HEK293T (cell line): ENCODE measurements around the gene SGCA.

Source experiments
- CTCF ChIA-PET: fragments of 350-600 bp; formaldehyde crosslinking; extraction: SDS; loops from one replicate; lab custom pipeline; 2021; ENCODE audit warnings: antibody characterized with exemption, inconsistent platforms; lab: Yijun Ruan, JAX
- POLR2A ChIA-PET: fragments of 350-600 bp; formaldehyde crosslinking; extraction: SDS; loops from one replicate; lab custom pipeline; 2020; ENCODE audit warnings: antibody characterized with exemption, inconsistent platforms; lab: Yijun Ruan, JAX
- DNase-seq: peaks from one replicate; pipeline ENCODE4 v3.0.0; 2012; ENCODE audit warnings: mixed read lengths; ENCODE audit errors: extremely low spot score
- ARNT ChIP-seq: fragments of 450-650 bp; IDR thresholded peaks from 2 replicates; pipeline ENCODE4 v1.6.1; 2017; ENCODE audit warnings: mild to moderate bottlenecking
- BHLHE40 ChIP-seq: fragments of 450-650 bp; IDR thresholded peaks from 2 replicates; pipeline ENCODE4 v1.6.1; 2016; ENCODE audit warnings: mild to moderate bottlenecking, moderate library complexity, borderline replicate concordance
- CTBP1 ChIP-seq: fragments of 450-650 bp; IDR thresholded peaks from 2 replicates; pipeline ENCODE4 v1.6.1; 2016; ENCODE audit warnings: borderline replicate concordance
- ELF4 ChIP-seq: fragments of 450-650 bp; IDR thresholded peaks from 2 replicates; pipeline ENCODE4 v1.6.1; 2017; ENCODE audit warnings: antibody characterized with exemption
- FOXA1 ChIP-seq: fragments of 450-650 bp; IDR thresholded peaks from 2 replicates; pipeline ENCODE4 v1.6.1; 2016; ENCODE audit warnings: mild to moderate bottlenecking
- FOXK2 ChIP-seq: fragments of 450-650 bp; IDR thresholded peaks from 2 replicates; pipeline ENCODE4 v1.6.1; 2016; ENCODE audit warnings: mild to moderate bottlenecking
- FOXM1 ChIP-seq: fragments of 450-650 bp; IDR thresholded peaks from 2 replicates; pipeline ENCODE4 v1.6.1; 2017; ENCODE audit warnings: mild to moderate bottlenecking, borderline replicate concordance
- HDGF ChIP-seq: fragments of 450-650 bp; IDR thresholded peaks from 2 replicates; pipeline ENCODE4 v1.6.1; 2017; ENCODE audit warnings: antibody characterized with exemption, borderline replicate concordance
- L3MBTL2 ChIP-seq: fragments of 450-650 bp; conservative IDR thresholded peaks from 2 replicates; pipeline ENCODE4 v1.6.1; 2016; ENCODE audit warnings: mild to moderate bottlenecking
- LEF1 ChIP-seq: fragments of 450-650 bp; IDR thresholded peaks from 2 replicates; pipeline ENCODE4 v1.6.1; 2017; ENCODE audit warnings: mild to moderate bottlenecking, borderline replicate concordance
- NFRKB ChIP-seq: fragments of 450-650 bp; IDR thresholded peaks from 2 replicates; pipeline ENCODE4 v1.6.1; 2016; ENCODE audit warnings: mild to moderate bottlenecking, moderate library complexity
- SP1 ChIP-seq: fragments of 450-650 bp; IDR thresholded peaks from 2 replicates; pipeline ENCODE4 v1.6.1; 2017
- SUZ12 ChIP-seq: fragments of 450-650 bp; IDR thresholded peaks from 2 replicates; pipeline ENCODE4 v1.6.1; 2016; ENCODE audit warnings: mild to moderate bottlenecking
- TARDBP ChIP-seq: fragments of 450-650 bp; IDR thresholded peaks from 2 replicates; pipeline ENCODE4 v1.6.1; 2016
- ZNF384 ChIP-seq: fragments of 450-650 bp; IDR thresholded peaks from 2 replicates; pipeline ENCODE4 v1.6.1; 2016
- TF ChIP-seq, protein P1 (sequence below): fragments of 450-650 bp; IDR thresholded peaks from 2 replicates; pipeline ENCODE4 v1.6.1; 2016

SGCA gene

DNA sequence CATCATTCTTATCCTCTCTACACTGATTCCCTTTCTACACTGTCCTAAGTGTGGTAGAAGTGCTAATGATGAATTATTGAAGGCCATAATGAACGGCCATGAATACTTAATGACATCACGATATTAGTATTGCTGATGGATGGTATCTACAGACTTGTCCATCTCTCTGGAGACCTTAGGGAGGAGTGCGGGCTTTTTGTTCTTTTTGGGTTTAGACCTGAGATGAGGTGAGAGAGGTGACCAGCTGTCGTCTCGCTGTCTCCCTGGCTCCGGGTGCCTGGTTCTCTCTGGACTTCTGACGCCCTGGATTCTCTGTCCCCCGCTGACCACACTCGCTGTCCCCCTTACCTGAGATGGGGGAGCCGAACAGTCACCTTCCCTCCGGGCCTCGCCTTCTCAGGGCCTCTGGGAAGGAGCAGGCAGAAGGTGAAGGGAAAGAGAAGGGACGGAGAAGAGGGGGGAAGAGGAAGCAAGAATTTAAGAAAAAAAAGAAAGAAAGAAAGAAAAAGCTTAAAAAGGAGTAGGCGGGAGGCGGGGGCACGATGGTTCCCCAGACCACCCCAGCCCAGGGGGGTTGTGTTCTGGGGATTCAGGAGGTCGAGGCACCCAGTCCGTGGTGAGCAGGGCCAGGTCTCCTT, 17.1 kb downstream of the SGCA start:
- TF ChIP-seq FOXM1 (no peak), CTBP1 (no peak)
- POLR2A ChIA-PET = no interaction called here

GRCh38 chr17:50183421-50183994, 17.7 kb downstream of the SGCA start:
- no peak for DNase-seq
- ChIA-PET CTCF (interaction anchor here (0.7 kb wide), 1 partner anchor 13 kb away, joined by 3 read pairs; no protein-coding TSS in a partner anchor), POLR2A (no interaction called here)
- TF ChIP-seq FOXK2 (no peak), NFRKB (no peak), FOXA1 (no peak), HDGF (no peak), ARNT (no peak), TARDBP (no peak), ZNF384 (no peak)
- TF ChIP-seq, protein P1, sequence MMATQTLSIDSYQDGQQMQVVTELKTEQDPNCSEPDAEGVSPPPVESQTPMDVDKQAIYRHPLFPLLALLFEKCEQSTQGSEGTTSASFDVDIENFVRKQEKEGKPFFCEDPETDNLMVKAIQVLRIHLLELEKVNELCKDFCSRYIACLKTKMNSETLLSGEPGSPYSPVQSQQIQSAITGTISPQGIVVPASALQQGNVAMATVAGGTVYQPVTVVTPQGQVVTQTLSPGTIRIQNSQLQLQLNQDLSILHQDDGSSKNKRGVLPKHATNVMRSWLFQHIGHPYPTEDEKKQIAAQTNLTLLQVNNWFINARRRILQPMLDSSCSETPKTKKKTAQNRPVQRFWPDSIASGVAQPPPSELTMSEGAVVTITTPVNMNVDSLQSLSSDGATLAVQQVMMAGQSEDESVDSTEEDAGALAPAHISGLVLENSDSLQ = no peak

More for the DNA sequence above, 17.1 kb downstream of the SGCA start:
- CTCF ChIA-PET = interaction anchor here (0.7 kb wide), 1 partner anchor 14 kb away, joined by 3 read pairs; no protein-coding TSS in a partner anchor
- DNase-seq = no peak

GRCh38 chr17:50184064-50184463, 18.3 kb downstream of the SGCA start:
- ChIA-PET CTCF (no interaction called here), POLR2A (no interaction called here)
- TF ChIP-seq BHLHE40 = no peak
- no peak for TF ChIP-seq HDGF
- TF ChIP-seq SUZ12 = no peak
- TF ChIP-seq LEF1 = no peak
- no peak for TF ChIP-seq ARNT
- TF ChIP-seq, protein P1 = no peak
- TF ChIP-seq ZNF384 = no peak
- TF ChIP-seq CTBP1 = no peak
- TF ChIP-seq SP1 = no peak
- no peak for TF ChIP-seq TARDBP
- TF ChIP-seq FOXM1 = no peak
- no peak for TF ChIP-seq L3MBTL2
- TF ChIP-seq FOXK2 = no peak
- no peak for DNase-seq

DNA sequence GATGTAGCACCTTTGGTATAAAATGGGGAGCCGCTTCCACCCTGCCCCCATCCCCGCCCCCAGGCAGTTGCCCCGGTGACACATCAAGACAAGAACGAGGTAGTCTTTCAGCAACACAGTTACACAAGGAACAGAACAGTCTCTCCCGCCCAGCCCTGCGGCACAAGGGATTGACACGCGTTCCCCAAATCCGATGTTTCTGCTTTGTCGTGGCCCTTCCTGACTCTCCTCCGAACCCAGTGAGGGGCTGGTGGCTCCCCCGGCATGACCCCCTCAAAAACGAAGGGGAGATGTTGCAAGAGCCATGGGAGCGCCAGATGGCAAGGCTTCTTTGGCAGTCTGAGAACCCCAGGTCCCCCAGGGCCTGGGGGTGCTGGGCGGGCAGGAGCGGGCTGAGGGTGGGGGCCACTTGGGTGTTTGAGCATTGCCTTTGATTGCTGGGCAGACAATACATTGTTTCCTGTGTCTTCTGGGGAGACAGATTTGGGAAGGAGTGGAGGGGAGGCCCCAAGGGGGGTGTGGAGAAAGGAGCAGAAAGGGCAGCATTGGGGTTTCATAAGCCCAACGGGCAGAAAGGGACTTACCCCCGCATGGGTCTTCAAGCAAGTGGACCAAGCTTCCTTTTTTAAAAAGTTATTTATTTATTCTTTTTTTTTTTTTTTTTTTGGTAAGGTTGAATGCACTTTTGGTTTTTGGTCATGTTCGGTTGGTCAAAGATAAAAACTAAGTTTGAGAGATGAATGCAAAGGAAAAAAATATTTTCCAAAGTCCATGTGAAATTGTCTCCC, 19.0 kb downstream of the SGCA start:
- DNase-seq = no peak
- CTCF ChIA-PET = no interaction called here
- POLR2A ChIA-PET = no interaction called here
- TF ChIP-seq CTBP1 (no peak), L3MBTL2 (no peak), SP1 (no peak), ELF4 (no peak), FOXA1 (no peak), SUZ12 (no peak), ZNF384 (no peak), NFRKB (no peak)
- TF ChIP-seq, protein P1 = no peak

DNA sequence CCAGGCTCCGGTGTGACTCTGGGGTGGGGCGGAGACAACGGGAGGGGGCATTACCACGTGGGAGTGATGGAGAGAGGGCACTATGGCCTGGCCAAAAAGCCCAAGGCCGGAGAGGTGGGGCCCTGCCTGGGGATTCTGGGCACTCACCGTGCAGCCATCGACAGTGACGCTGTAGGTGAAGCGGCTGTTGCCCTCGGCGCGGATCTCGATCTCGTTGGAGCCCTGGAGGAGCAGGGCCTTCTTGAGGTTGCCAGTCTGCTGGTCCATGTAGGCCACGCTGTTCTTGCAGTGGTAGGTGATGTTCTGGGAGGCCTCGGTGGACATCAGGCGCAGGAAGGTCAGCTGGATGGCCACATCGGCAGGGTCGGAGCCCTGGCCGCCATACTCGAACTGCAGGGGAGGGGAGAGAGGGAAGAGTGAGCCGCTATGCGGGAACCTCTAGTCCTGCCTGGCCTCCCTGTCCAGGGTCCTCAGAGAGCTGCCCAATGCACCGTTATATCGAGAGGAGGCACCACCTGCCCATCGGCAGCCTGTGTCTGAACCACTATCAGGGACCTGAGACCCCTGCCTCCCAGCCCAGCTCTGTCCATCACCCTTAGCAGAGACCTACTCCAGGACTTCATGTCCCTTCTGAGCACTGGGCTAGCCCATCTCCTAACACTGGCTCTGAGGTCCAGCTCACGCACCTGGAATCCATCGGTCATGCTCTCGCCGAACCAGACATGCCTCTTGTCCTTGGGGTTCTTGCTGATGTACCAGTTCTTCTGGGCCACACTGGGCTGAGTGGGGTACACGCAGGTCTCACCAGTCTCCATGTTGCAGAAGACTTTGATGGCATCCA, 20.0 kb downstream of the SGCA start:
- POLR2A ChIA-PET = no interaction called here
- CTCF ChIA-PET = no interaction called here
- DNase-seq = no peak
- TF ChIP-seq FOXM1 (no peak), BHLHE40 (no peak), TARDBP (no peak), ZNF384 (no peak), SUZ12 (no peak), ARNT (no peak), FOXA1 (no peak), SP1 (no peak), HDGF (no peak), LEF1 (no peak), NFRKB (no peak), L3MBTL2 (no peak)
- TF ChIP-seq, protein P1 = no peak
